Heart left ventricle (tissue), 13 donors: Measurements from ENCODE around the gene TMEM92.

Experiments used
- CTCF ChIP-seq, 12 donors: fragments of 200-600 bp; sonication (generic) in 4 of 12; IDR thresholded peaks; one replicate each; pipeline versions ENCODE4 v1.5.0 to v1.8.0; 2018 to 2022; ENCODE audit warnings: antibody characterized with exemption in 12 of 12, mild to moderate bottlenecking in 5 of 12
- POLR2A ChIP-seq, 2 donors: fragments of 450-650 bp; IDR thresholded peaks; one replicate each; pipeline ENCODE4 v1.6.1; 2017; ENCODE audit warnings: antibody characterized with exemption in 2 of 2, mild to moderate bottlenecking in 2 of 2, moderate library complexity in 2 of 2
- donor health status: ischemic (EF 13 %, LVEDD 7.1; RV severe dilation, severe dysfunction).
- donor health status: DM: no; HTN: yes; CAD: no.
- donor health status: DM: no; HTN: no; CAD: no.
- donor health status: ischemic (EF 25% LVEDD 6.9; RV normal size, moderate dysfunction).
- donor health status: ischemic (EF 25% LVEDD 5.7; RV mildly dilated, moderate dysfunction).
- donor health status: ischemic (EF 35%, LVEDD 5.7; RV mildly dilated, moderate dysfunction).
- donor health status: nonischemic (EF 11% LVEDD 7.7; RV severe dilation, severe dysfunction).
- donor health status: DM: yes; HTN: yes; CAD: no.
- donor health status: PGD.
- donor health status: ischemic (EF 29% LVEDD 5.4; RV normal size, mild dysfunction).
- donor health status: nonischemic (EF 23%, LVEDD 6.1; RV moderate dilation, normal function).

- TF ChIP-seq POLR2A (IDR thresholded peaks at IDR 0.05) (no peak), CTCF (IDR thresholded peaks at IDR 0.05) (no peak)
Observed at GRCh38 chr17:50289278-50289677, 15.0 kb downstream of the TMEM92 start.
